HG02884 (cell line): Measurements from ENCODE around the gene TRAPPC4.
"Not testable (repeated sequence)": the region's sequence is repeated elsewhere in the genome, so short reads cannot be mapped to it uniquely, and the experiment has no call there.

ENCODE experiments used
- ATAC-seq: cut with Tn5 transposase; IDR thresholded peaks from one replicate; pipeline ENCODE4 v1.9.1; 2021; ENCODE audit warnings: mild to moderate bottlenecking, moderate library complexity; ENCODE audit not compliant: unreplicated experiment

TRAPPC4 gene

GRCh38 chr11:119012629-119013170 is 5.9 kb upstream of the TRAPPC4 start:
- no peak for ATAC-seq

- ATAC-seq, result no peak
Observed at GRCh38 chr11:119014209-119014924, 4.2 kb upstream of the TRAPPC4 start.

- ATAC-seq, result no peak
Observed at GRCh38 chr11:119015054-119015611, 3.4 kb upstream of the TRAPPC4 start.

- no peak for ATAC-seq
Observed at GRCh38 chr11:119016216-119017009, 2.2 kb upstream of the TRAPPC4 start.

- not testable (repeated sequence) for ATAC-seq
Observed at GRCh38 chr11:119017377-119017776, 1.2 kb upstream of the TRAPPC4 start.

- no peak for ATAC-seq
Observed at GRCh38 chr11:119019996-119020395, 1.4 kb downstream of the TRAPPC4 start.

- no peak for ATAC-seq
Observed at GRCh38 chr11:119021631-119022030, 3.1 kb downstream of the TRAPPC4 start.

- no peak for ATAC-seq
Observed at GRCh38 chr11:119023741-119024140, 5.2 kb downstream of the TRAPPC4 start.

- no peak for ATAC-seq
Observed at GRCh38 chr11:119024430-119025098, 6.0 kb downstream of the TRAPPC4 start.

GRCh38 chr11:119025099-119025473 is 6.5 kb downstream of the TRAPPC4 start:
- no peak for ATAC-seq

GRCh38 chr11:119025541-119025940 is 7.0 kb downstream of the TRAPPC4 start:
- ATAC-seq, result no peak

GRCh38 chr11:119025978-119026766 is 7.6 kb downstream of the TRAPPC4 start:
- no peak for ATAC-seq

GRCh38 chr11:119026970-119027369 is 8.4 kb downstream of the TRAPPC4 start:
- ATAC-seq, result no peak

- ATAC-seq, result no peak
Observed at GRCh38 chr11:119027561-119028345, 9.2 kb downstream of the TRAPPC4 start.

- ATAC-seq, result no peak
Observed at GRCh38 chr11:119028346-119029068, 9.9 kb downstream of the TRAPPC4 start.

- no peak for ATAC-seq
Observed at GRCh38 chr11:119029069-119029339, 10.4 kb downstream of the TRAPPC4 start.

GRCh38 chr11:119029340-119030028 is 10.9 kb downstream of the TRAPPC4 start:
- ATAC-seq, result peak; percentile 8

GRCh38 chr11:119030029-119030328 is 11.4 kb downstream of the TRAPPC4 start:
- peak; percentile 13 for ATAC-seq
